Measurements from ENCODE around the gene NENF. TPM values are rescaled to one million over a fixed set of nuclear protein-coding genes. Genes with fewer than 3 reads are reported as not detected.

Gene NENF
- total RNA-seq, 1 donor from 2014 or later, result 40.4 TPM

- TF ChIP-seq CTCF (conservative IDR thresholded peaks at IDR 0.05), result no peak
- Mint-ChIP-seq H3K27ac (ENCODE audit: unreplicated experiment) (no peak overlapping the region), H3K27me3 (ENCODE audit: low read depth) (no peaks in the 10 kb centered on the region), H3K4me1 (peaks cover 30% of the 10 kb centered on the region), H3K36me3 (ENCODE audit: low read depth) (no peaks in the 10 kb centered on the region), H3K4me3 (no peak overlapping the region), H3K9me3 (no peaks in the 10 kb centered on the region)
- DNase-seq (ENCODE audit: low read depth, low spot score), result no peak
Observed at GRCh38 chr1:212485913-212486618, 53.3 kb downstream of the NENF start.

- Mint-ChIP-seq H3K27me3 (ENCODE audit: low read depth) (no peaks in the 10 kb centered on the region), H3K9me3 (no peaks in the 10 kb centered on the region), H3K4me3 (no peak overlapping the region), H3K4me1 (peaks cover 30% of the 10 kb centered on the region), H3K27ac (ENCODE audit: unreplicated experiment) (no peak overlapping the region), H3K36me3 (ENCODE audit: low read depth) (no peaks in the 10 kb centered on the region)
- no peak for TF ChIP-seq CTCF (conservative IDR thresholded peaks at IDR 0.05)
- DNase-seq (ENCODE audit: low read depth, low spot score), result no peak
Observed at GRCh38 chr1:212486619-212486975, 53.9 kb downstream of the NENF start.

GRCh38 chr1:212487286-212487685 is 54.6 kb downstream of the NENF start:
- no peak for DNase-seq (ENCODE audit: low read depth, low spot score)
- Mint-ChIP-seq H3K27ac (ENCODE audit: unreplicated experiment) (peak overlapping the region; percentile 75), H3K4me3 (no peak overlapping the region), H3K36me3 (ENCODE audit: low read depth) (no peaks in the 10 kb centered on the region), H3K4me1 (peaks cover 30% of the 10 kb centered on the region), H3K27me3 (ENCODE audit: low read depth) (no peaks in the 10 kb centered on the region), H3K9me3 (no peaks in the 10 kb centered on the region)
- TF ChIP-seq CTCF (conservative IDR thresholded peaks at IDR 0.05), result no peak

- TF ChIP-seq CTCF (conservative IDR thresholded peaks at IDR 0.05), result no peak
- H3K4me1 Mint-ChIP-seq, result peaks cover 30% of the 10 kb centered on the region
- H3K36me3 Mint-ChIP-seq (ENCODE audit: low read depth), result no peaks in the 10 kb centered on the region
- no peaks in the 10 kb centered on the region for H3K9me3 Mint-ChIP-seq
- no peaks in the 10 kb centered on the region for H3K27me3 Mint-ChIP-seq (ENCODE audit: low read depth)
- DNase-seq (ENCODE audit: low read depth, low spot score), result no peak
- no peak overlapping the region for H3K27ac Mint-ChIP-seq (ENCODE audit: unreplicated experiment)
- no peak overlapping the region for H3K4me3 Mint-ChIP-seq
Observed at GRCh38 chr1:212487774-212488435, 55.2 kb downstream of the NENF start.

- DNase-seq (ENCODE audit: low read depth, low spot score), result no peak
- Mint-ChIP-seq H3K4me1 (peaks cover 30% of the 10 kb centered on the region), H3K27ac (ENCODE audit: unreplicated experiment) (no peak overlapping the region), H3K4me3 (no peak overlapping the region), H3K9me3 (no peaks in the 10 kb centered on the region), H3K36me3 (ENCODE audit: low read depth) (no peaks in the 10 kb centered on the region), H3K27me3 (ENCODE audit: low read depth) (no peaks in the 10 kb centered on the region)
- TF ChIP-seq CTCF (conservative IDR thresholded peaks at IDR 0.05), result no peak
Observed at GRCh38 chr1:212488436-212489283, 55.9 kb downstream of the NENF start.
